T-cell (primary cell): Measurements from ENCODE around the gene TPM3. TPM values are rescaled to one million over a fixed set of nuclear protein-coding genes. Genes with fewer than 3 reads are reported as not detected.

ENCODE experiments used
- total RNA-seq, 35 experiments: library from RNA in 6 of 35; stranded (reverse) in 6 of 35; fragments of 120-200 nt in 1 of 35; gene quantifications; one replicate each; pipeline versions ENCODE4 v1.2.1 to v1.2.4 and lab custom pipeline; 2013 to 2026

Gene TPM3
- total RNA-seq, 5 donors from 2014 or later (not counting 1 experiment from before 2014, with no cell fraction given) = 340 to 396 (median 363) TPM

Other genes starting within 250 kb of the TPM3 start
- 100 to 1,000 TPM; 161 to 220 (median 196) TPM for gene DENND4B, start 245.4 kb downstream of the TPM3 start, total RNA-seq
- gene CRTC2, start 233.5 kb downstream of the TPM3 start, total RNA-seq = 100 to 1,000 TPM; 108 to 153 (median 122) TPM
- gene SLC39A1, start 228.6 kb downstream of the TPM3 start, total RNA-seq = 10 to 100 TPM; 15.1 to 22.0 (median 16.4) TPM
- 1 to 10 TPM; 3.3 to 9.0 (median 6.3) TPM for gene CREB3L4, start 224.2 kb downstream of the TPM3 start, total RNA-seq
- 100 to 1,000 TPM in 3 of 5 donors, 10 to 100 TPM in 2; 90.4 to 137 (median 129) TPM for gene JTB, start 214.4 kb downstream of the TPM3 start, total RNA-seq
- gene RAB13, start 205.8 kb downstream of the TPM3 start, total RNA-seq = 1 to 10 TPM in 4 of 5 donors, under 1 TPM in 1; 0.91 to 3.6 (median 2.6) TPM
- gene RPS27, start 201.3 kb downstream of the TPM3 start, total RNA-seq = 1,000 to 10,000 TPM; 4,147 to 5,898 (median 5,716) TPM
- gene NUP210L, start 37.0 kb downstream of the TPM3 start, total RNA-seq = under 1 TPM; 0.10 to 0.35 (median 0.18) TPM
- not detected for gene CFAP141, start 14.2 kb upstream of the TPM3 start, total RNA-seq
- gene UBAP2L, start 28.9 kb upstream of the TPM3 start, total RNA-seq = 100 to 1,000 TPM; 175 to 240 (median 192) TPM
- 10 to 100 TPM; 69.4 to 97.7 (median 92.5) TPM for gene HAX1, start 80.5 kb upstream of the TPM3 start, total RNA-seq
- gene AQP10, start 129.0 kb upstream of the TPM3 start, total RNA-seq = not detected
- gene ATP8B2, start 133.4 kb upstream of the TPM3 start, total RNA-seq = 100 to 1,000 TPM; 142 to 172 (median 149) TPM
- 10 to 100 TPM; 76.0 to 87.9 (median 80.8) TPM for gene IL6R, start 213.2 kb upstream of the TPM3 start, total RNA-seq